ENCODE data around the gene CIITA. TPM values are rescaled to one million over a fixed set of nuclear protein-coding genes. Genes with fewer than 3 reads are reported as not detected.

The CIITA gene
- total RNA-seq, 3 donors from 2014 or later = 5.8 to 16.0 (median 9.1) TPM

GRCh38 chr16:10865991-10866966 is 10.7 kb upstream of the CIITA start:
- TF ChIP-seq, protein P1, sequence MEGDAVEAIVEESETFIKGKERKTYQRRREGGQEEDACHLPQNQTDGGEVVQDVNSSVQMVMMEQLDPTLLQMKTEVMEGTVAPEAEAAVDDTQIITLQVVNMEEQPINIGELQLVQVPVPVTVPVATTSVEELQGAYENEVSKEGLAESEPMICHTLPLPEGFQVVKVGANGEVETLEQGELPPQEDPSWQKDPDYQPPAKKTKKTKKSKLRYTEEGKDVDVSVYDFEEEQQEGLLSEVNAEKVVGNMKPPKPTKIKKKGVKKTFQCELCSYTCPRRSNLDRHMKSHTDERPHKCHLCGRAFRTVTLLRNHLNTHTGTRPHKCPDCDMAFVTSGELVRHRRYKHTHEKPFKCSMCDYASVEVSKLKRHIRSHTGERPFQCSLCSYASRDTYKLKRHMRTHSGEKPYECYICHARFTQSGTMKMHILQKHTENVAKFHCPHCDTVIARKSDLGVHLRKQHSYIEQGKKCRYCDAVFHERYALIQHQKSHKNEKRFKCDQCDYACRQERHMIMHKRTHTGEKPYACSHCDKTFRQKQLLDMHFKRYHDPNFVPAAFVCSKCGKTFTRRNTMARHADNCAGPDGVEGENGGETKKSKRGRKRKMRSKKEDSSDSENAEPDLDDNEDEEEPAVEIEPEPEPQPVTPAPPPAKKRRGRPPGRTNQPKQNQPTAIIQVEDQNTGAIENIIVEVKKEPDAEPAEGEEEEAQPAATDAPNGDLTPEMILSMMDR (IDR thresholded peaks at IDR 0.05) = no peak
- DNase-seq = no peak
- Histone ChIP-seq H3K4me3 (no peak overlapping the region), H3K36me3 (ENCODE audit: low read depth) (no peaks in the 10 kb centered on the region), H3K9me3 (no peaks in the 10 kb centered on the region), H3K4me1 (ENCODE audit: low read depth) (peaks cover 3% of the 10 kb centered on the region)
- intact Hi-C loops (cut with DNase I, micrococcal nuclease) = no loop called here
- no peak for ATAC-seq

GRCh38 chr16:10867199-10867598 is 9.8 kb upstream of the CIITA start:
- no peak overlapping the region for H3K4me3 ChIP-seq
- DNase-seq = no peak
- H3K9me3 ChIP-seq = no peaks in the 10 kb centered on the region
- peaks cover 9% of the 10 kb centered on the region for H3K4me1 ChIP-seq (ENCODE audit: low read depth)
- ATAC-seq = no peak
- TF ChIP-seq, protein P1 (IDR thresholded peaks at IDR 0.05) = no peak
- H3K36me3 ChIP-seq (ENCODE audit: low read depth) = no peaks in the 10 kb centered on the region
- intact Hi-C loops (cut with DNase I, micrococcal nuclease) = no loop called here

GRCh38 chr16:10868104-10868595 is 8.9 kb upstream of the CIITA start:
- Histone ChIP-seq H3K9me3 (no peaks in the 10 kb centered on the region), H3K4me3 (no peak overlapping the region), H3K36me3 (ENCODE audit: low read depth) (no peaks in the 10 kb centered on the region), H3K4me1 (ENCODE audit: low read depth) (peaks cover 9% of the 10 kb centered on the region)
- DNase-seq (no peak), ATAC-seq (no peak)
- TF ChIP-seq, protein P1 (IDR thresholded peaks at IDR 0.05) = no peak
- intact Hi-C loops (cut with DNase I, micrococcal nuclease) = no loop called here

DNA sequence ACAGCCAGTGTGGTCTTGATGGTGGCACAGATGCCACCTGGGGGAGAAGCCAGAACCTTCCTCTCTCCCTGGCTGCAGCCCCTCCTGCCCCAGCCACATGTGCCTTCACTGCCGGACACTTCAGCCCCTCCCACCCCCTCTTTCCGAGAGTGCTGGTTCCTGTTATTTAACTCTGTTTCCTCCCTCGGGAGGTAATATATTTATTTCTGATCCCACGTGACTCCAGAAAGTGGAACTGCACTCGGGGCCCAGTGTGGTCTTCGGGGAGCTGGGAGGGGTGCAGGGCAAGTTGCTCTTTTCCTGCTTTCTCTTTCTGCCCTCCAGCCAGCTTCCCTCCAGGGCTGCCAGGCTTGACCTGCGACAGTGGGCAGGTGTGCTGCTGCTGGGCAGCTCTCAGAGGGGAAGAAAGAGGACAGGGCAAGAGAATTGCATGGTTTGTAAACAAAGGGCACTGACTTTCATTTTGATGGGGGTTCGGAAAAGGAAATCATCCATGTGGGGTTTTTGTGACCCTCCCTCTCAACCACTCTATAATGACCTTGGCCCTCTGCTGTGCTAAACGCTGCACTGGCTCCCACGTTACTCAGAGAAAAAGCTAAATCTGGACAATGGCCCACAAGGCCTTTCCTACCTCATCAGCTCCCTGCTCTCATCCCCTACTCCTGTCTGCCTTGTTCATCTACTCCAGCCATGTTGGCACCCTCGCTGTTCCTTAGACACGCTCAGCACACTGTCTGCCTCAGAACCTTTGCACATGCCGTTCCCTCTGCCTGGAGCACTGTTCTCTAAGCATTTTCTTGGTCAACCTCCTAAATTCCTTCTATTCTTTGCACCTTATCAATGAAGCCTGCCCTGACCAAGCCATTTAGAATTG is 8.2 kb upstream of the CIITA start:
- H3K9me3 ChIP-seq = no peaks in the 10 kb centered on the region
- intact Hi-C loops (cut with DNase I, micrococcal nuclease) = no loop called here
- peaks cover 9% of the 10 kb centered on the region for H3K4me1 ChIP-seq (ENCODE audit: low read depth)
- H3K4me3 ChIP-seq = no peak overlapping the region
- TF ChIP-seq, protein P1 (IDR thresholded peaks at IDR 0.05) = no peak
- H3K36me3 ChIP-seq (ENCODE audit: low read depth) = no peaks in the 10 kb centered on the region
- ATAC-seq (peak; percentile 33), DNase-seq (peak in 2 of 3 donors; percentile 45 to 72)

- intact Hi-C loops (cut with DNase I, micrococcal nuclease) = no loop called here
- no peak overlapping the region for H3K4me3 ChIP-seq
- H3K9me3 ChIP-seq = no peaks in the 10 kb centered on the region
- no peak for DNase-seq
- TF ChIP-seq, protein P1 (IDR thresholded peaks at IDR 0.05) = no peak
- peaks cover 9% of the 10 kb centered on the region for H3K4me1 ChIP-seq (ENCODE audit: low read depth)
- ATAC-seq = no peak
- no peaks in the 10 kb centered on the region for H3K36me3 ChIP-seq (ENCODE audit: low read depth)
These were observed 6.7 kb upstream of the CIITA start for GRCh38 chr16:10870137-10870776.

All from mucosa of descending colon (tissue), 3 donors.